Superior temporal gyrus (tissue), 1 donor: ENCODE results near the gene RAB17.

ENCODE experiments used
- DNase-seq: peaks from one replicate; pipeline ENCODE4 v3.0.0-alpha.2; 2016; ENCODE audit errors: extremely low spot score

RAB17 gene

GRCh38 chr2:237590272-237591140 is at the start of gene RAB17:
TSS of gene RAB17 (minus strand) at chr2:237590734. CDS start at chr2:237586154, 4,580 bp downstream.
- no peak for DNase-seq

GRCh38 chr2:237639836-237640220 is 49.3 kb upstream of the RAB17 start:
- DNase-seq = no peak

- no peak for DNase-seq
These were observed 48.7 kb upstream of the RAB17 start for GRCh38 chr2:237639052-237639835.

GRCh38 chr2:237638176-237638575 is 47.6 kb upstream of the RAB17 start:
- no peak for DNase-seq

GRCh38 chr2:237637429-237638135 is 47.0 kb upstream of the RAB17 start:
- no peak for DNase-seq

- no peak for DNase-seq
These were observed 46.0 kb upstream of the RAB17 start for GRCh38 chr2:237636578-237636977.

- no peak for DNase-seq
These were observed 42.6 kb upstream of the RAB17 start for GRCh38 chr2:237633061-237633561.

- DNase-seq = no peak
These were observed 41.5 kb upstream of the RAB17 start for GRCh38 chr2:237631801-237632585.

GRCh38 chr2:237631007-237631785 is 40.7 kb upstream of the RAB17 start:
- no peak for DNase-seq

- DNase-seq = no peak
These were observed 39.9 kb upstream of the RAB17 start for GRCh38 chr2:237630216-237631000.

- DNase-seq = no peak
These were observed 39.2 kb upstream of the RAB17 start for GRCh38 chr2:237629739-237630138.

- DNase-seq = no peak
These were observed 38.6 kb upstream of the RAB17 start for GRCh38 chr2:237629188-237629534.

GRCh38 chr2:237628247-237629187 is 38.0 kb upstream of the RAB17 start:
- DNase-seq = no peak

- DNase-seq = no peak
These were observed 37.1 kb upstream of the RAB17 start, which contains the start of gene LRRFIP1 for GRCh38 chr2:237627441-237628246. TSS of gene LRRFIP1 (plus strand) at chr2:237627587. CDS start at chr2:237627645, 58 bp downstream.

- DNase-seq = no peak
These were observed 36.4 kb upstream of the RAB17 start for GRCh38 chr2:237626813-237627440.

GRCh38 chr2:237625777-237626176 is 35.2 kb upstream of the RAB17 start:
- no peak for DNase-seq

- no peak for DNase-seq
These were observed 34.7 kb upstream of the RAB17 start for GRCh38 chr2:237625216-237625705.
